HG03280 (cell line): ENCODE results near the gene FOXL3.

Experiments
- ATAC-seq: cut with Tn5 transposase; IDR thresholded peaks from one replicate; pipeline ENCODE4 v1.9.1; 2021; ENCODE audit warnings: mild to moderate bottlenecking, moderate library complexity; ENCODE audit not compliant: unreplicated experiment

The FOXL3 gene

GRCh38 chr7:300546-301290 lies 10.7 kb downstream of the FOXL3 start:
- ATAC-seq = no peak

- ATAC-seq = no peak
These were observed 11.5 kb downstream of the FOXL3 start for GRCh38 chr7:301291-302053.

- no peak for ATAC-seq
These were observed 12.4 kb downstream of the FOXL3 start for GRCh38 chr7:302054-302992.

- no peak for ATAC-seq
These were observed 13.5 kb downstream of the FOXL3 start for GRCh38 chr7:303425-303824.

GRCh38 chr7:303884-304573 lies 14.1 kb downstream of the FOXL3 start:
- no peak for ATAC-seq

- no peak for ATAC-seq
These were observed 14.8 kb downstream of the FOXL3 start for GRCh38 chr7:304574-305409.

- no peak for ATAC-seq
These were observed 15.6 kb downstream of the FOXL3 start for GRCh38 chr7:305410-306151.

GRCh38 chr7:307970-308369 lies 18.0 kb downstream of the FOXL3 start:
- ATAC-seq = no peak

- ATAC-seq = no peak
These were observed 19.7 kb downstream of the FOXL3 start for GRCh38 chr7:309586-310228.

GRCh38 chr7:311131-311680 lies 21.2 kb downstream of the FOXL3 start:
- ATAC-seq = no peak

GRCh38 chr7:311796-312195 lies 21.8 kb downstream of the FOXL3 start:
- ATAC-seq = no peak

- no peak for ATAC-seq
These were observed 22.5 kb downstream of the FOXL3 start for GRCh38 chr7:312424-312823.

- no peak for ATAC-seq
These were observed 24.9 kb downstream of the FOXL3 start for GRCh38 chr7:314853-315252.

GRCh38 chr7:315516-316265 lies 25.7 kb downstream of the FOXL3 start:
- ATAC-seq = no peak

GRCh38 chr7:317643-318405 lies 27.9 kb downstream of the FOXL3 start:
- no peak for ATAC-seq

GRCh38 chr7:318476-318875 lies 28.5 kb downstream of the FOXL3 start:
- no peak for ATAC-seq
